Measurements from ENCODE around the gene ANXA5.

ANXA5 gene

DNA sequence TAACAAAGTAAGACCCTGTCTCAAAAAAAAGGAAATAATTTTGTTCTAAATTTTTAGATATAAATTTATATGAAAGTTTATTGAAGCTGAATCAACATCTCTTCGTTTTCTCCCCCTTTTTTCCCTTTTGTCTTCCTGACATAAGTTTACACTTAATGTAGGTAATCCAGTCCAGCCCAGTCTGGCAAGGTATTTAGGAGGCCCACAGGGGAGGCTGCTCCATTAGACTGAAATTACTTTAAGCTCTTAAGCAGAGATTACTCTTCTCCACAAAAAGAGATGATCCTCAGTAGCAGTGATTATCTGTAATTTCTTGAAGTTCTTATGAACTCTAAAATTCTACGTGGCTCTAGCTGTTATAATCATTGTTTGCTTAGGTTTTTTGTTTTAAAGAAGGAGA lies 46.0 kb downstream of the ANXA5 start:
- TF ChIP-seq, protein P1, sequence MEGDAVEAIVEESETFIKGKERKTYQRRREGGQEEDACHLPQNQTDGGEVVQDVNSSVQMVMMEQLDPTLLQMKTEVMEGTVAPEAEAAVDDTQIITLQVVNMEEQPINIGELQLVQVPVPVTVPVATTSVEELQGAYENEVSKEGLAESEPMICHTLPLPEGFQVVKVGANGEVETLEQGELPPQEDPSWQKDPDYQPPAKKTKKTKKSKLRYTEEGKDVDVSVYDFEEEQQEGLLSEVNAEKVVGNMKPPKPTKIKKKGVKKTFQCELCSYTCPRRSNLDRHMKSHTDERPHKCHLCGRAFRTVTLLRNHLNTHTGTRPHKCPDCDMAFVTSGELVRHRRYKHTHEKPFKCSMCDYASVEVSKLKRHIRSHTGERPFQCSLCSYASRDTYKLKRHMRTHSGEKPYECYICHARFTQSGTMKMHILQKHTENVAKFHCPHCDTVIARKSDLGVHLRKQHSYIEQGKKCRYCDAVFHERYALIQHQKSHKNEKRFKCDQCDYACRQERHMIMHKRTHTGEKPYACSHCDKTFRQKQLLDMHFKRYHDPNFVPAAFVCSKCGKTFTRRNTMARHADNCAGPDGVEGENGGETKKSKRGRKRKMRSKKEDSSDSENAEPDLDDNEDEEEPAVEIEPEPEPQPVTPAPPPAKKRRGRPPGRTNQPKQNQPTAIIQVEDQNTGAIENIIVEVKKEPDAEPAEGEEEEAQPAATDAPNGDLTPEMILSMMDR (IDR thresholded peaks at IDR 0.05; ENCODE audit: borderline replicate concordance, insufficient read depth, low read depth, low read length) = no peak

GRCh38 chr4:121648516-121648915 lies 48.3 kb downstream of the ANXA5 start:
- H3K4me3 ChIP-seq (ENCODE audit: low read depth, low read length) = no peak overlapping the region
- TF ChIP-seq, protein P1 (IDR thresholded peaks at IDR 0.05; ENCODE audit: borderline replicate concordance, insufficient read depth, low read depth, low read length) = no peak

More for the DNA sequence above, 46.0 kb downstream of the ANXA5 start:
- no peak overlapping the region for H3K4me3 ChIP-seq (ENCODE audit: low read depth, low read length)

GRCh38 chr4:121642876-121643585 lies 53.7 kb downstream of the ANXA5 start:
- no peak overlapping the region for H3K4me3 ChIP-seq (ENCODE audit: low read depth, low read length)
- TF ChIP-seq, protein P1 (IDR thresholded peaks at IDR 0.05; ENCODE audit: borderline replicate concordance, insufficient read depth, low read depth, low read length) = no peak

DNA sequence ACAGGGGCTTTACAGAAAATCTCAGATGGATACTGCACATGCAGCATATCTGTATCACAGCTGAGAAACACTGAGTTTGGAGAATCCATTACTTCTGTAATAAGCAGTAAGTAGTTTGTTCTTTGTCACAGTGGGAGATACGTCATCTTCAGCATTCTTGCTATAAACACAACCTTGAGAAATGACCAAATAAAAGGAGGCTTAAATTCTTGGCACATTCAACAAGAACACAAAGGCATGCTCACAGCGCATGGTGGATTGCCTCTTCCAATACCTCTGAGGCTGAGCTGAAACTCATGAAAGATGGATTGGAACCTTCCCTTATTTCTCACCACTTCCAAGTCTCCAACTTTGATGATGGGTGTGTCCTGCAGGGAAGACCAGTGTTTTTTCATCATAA lies 54.5 kb downstream of the ANXA5 start:
- no peak overlapping the region for H3K4me3 ChIP-seq (ENCODE audit: low read depth, low read length)
- TF ChIP-seq, protein P1 (IDR thresholded peaks at IDR 0.05; ENCODE audit: borderline replicate concordance, insufficient read depth, low read depth, low read length) = no peak

DNA sequence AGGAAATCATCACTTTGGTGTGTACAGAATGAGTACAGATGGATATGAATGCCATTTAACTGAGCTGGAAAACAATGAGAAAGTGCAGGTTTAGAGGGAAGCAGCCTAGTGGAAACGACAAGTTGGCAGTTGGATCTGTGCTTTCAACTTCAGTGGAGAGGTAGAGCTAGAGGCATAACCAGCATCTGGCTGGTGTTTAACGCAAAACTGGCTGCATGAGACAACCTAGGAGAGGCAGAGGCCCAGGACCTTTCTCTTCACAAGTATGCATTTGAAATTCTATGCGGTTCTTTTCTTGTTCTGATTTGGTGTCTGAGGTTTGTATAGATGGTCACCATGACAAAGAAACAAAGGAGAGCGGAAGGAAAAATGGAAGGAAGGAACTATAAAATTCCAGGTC lies 63.1 kb downstream of the ANXA5 start:
- TF ChIP-seq, protein P1 (IDR thresholded peaks at IDR 0.05; ENCODE audit: borderline replicate concordance, insufficient read depth, low read depth, low read length) = no peak

GRCh38 chr4:121632636-121633035 lies 64.1 kb downstream of the ANXA5 start:
- no peak overlapping the region for H3K4me3 ChIP-seq (ENCODE audit: low read depth, low read length)
- TF ChIP-seq, protein P1 (IDR thresholded peaks at IDR 0.05; ENCODE audit: borderline replicate concordance, insufficient read depth, low read depth, low read length) = no peak

More for the DNA sequence above, 63.1 kb downstream of the ANXA5 start:
- no peak overlapping the region for H3K4me3 ChIP-seq (ENCODE audit: low read depth, low read length)
